NB4 (cell line): ENCODE measurements around the gene ENPP6.

Source experiments
- DNase-seq: peaks from one replicate; pipeline ENCODE4 v3.0.0; 2010; ENCODE audit warnings: low read depth
- H3K4me3 ChIP-seq: one replicate; pipeline ENCODE4 v1.5.1; 2011; ENCODE audit warnings: mild to moderate bottlenecking, low read depth, low read length, moderate library complexity
- CTCF ChIP-seq: IDR thresholded peaks from one replicate; pipeline ENCODE4 v1.5.1; 2012; ENCODE audit warnings: low read depth, low read length
- MYC ChIP-seq: IDR thresholded peaks from 2 replicates; pipeline ENCODE4 v1.6.1; 2011; ENCODE audit warnings: low read depth, low read length
- POLR2A ChIP-seq: IDR thresholded peaks from 2 replicates; pipeline ENCODE4 v1.6.1; 2011; ENCODE audit warnings: mild to moderate bottlenecking; ENCODE audit not compliant: insufficient read length; ENCODE audit errors: extremely low read depth
- TF ChIP-seq, protein P1 (sequence below): IDR thresholded peaks from 2 replicates; pipeline ENCODE4 v1.6.1; 2011; ENCODE audit warnings: low read depth, low read length

ENPP6 gene

DNA sequence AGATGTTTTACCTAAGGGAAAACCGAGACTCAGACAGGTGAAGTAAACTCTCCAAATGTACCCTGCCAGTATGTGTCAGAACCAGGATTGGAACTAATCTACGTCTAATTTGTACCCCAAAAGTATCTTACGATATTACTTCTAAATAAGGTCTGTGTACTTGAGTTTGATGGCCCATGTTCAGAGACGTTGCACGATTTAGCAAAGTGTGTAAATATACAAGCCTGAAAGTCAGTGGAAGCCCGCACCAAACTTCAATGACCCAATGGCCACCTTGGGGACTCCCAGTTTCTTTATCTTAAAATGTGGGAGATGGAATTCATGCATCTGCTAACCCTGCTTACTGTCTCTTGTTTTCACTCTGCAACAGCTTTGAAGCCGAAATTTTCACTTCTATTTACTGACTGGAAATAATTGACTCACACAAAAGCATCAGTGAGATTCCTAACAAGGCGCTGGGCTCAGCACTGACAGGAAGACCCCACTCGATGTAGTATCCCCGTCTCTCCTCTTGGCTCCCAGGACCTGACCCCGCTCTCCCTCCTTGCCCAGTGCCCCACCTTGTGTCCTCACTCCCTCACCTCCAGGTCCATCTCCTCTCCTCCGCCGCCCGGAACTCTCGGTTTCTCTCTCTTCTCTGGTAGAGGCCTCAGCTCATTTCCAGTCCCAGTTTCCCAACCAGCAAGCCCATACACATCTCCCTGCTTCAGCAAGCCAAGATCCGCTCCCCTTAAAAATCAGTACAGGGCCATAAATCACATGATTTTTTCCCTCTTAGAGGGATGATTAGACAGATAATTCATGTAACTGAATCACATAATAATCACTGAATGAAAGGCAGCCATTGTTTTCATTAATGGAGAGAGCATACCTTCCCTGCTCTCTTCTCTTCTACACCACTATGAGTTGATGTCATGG lies 42.8 kb downstream of the ENPP6 start:
- DNase-seq, result no peak
- TF ChIP-seq, protein P1, sequence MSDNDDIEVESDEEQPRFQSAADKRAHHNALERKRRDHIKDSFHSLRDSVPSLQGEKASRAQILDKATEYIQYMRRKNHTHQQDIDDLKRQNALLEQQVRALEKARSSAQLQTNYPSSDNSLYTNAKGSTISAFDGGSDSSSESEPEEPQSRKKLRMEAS, result no peak
- TF ChIP-seq POLR2A, result no peak
- no peak overlapping the region for H3K4me3 ChIP-seq

DNA sequence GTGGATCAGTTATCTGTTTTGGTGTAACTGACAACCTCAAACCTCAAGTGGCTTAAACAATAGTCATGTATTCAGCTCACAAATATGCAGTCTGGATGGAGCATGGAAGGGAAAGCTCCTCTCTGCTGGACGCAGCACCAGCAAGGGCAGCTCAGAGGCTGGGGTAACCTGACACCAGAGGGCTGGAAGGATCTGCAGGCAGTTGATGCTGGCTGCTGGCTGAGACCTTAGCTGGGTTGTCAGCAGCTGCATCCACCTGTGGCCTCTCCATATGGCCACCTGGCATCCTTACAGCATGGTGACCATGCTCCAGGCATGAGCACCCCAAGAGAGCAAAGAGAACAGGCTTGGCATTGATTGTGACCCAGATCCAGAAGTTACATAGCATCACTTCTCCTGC lies 46.7 kb downstream of the ENPP6 start:
- no peak for DNase-seq
- no peak for TF ChIP-seq MYC
- no peak for TF ChIP-seq POLR2A
- TF ChIP-seq, protein P1, result no peak
- no peak for TF ChIP-seq CTCF
- no peak overlapping the region for H3K4me3 ChIP-seq

- no peak overlapping the region for H3K4me3 ChIP-seq
- DNase-seq, result no peak
- TF ChIP-seq POLR2A (no peak), MYC (no peak), CTCF (no peak)
- TF ChIP-seq, protein P1, result no peak
Measured at GRCh38 chr4:184169225-184169867, 48.3 kb downstream of the ENPP6 start.

GRCh38 chr4:184168406-184169019 lies 49.2 kb downstream of the ENPP6 start:
- DNase-seq, result peak; percentile 70
- no peak for TF ChIP-seq POLR2A
- 0 out of 2 replicates have a peak, but pooled peaks have one; percentile 25 for TF ChIP-seq MYC
- TF ChIP-seq, protein P1, result no peak
- peak; percentile 88 for TF ChIP-seq CTCF
- H3K4me3 ChIP-seq, result no peak overlapping the region

DNA sequence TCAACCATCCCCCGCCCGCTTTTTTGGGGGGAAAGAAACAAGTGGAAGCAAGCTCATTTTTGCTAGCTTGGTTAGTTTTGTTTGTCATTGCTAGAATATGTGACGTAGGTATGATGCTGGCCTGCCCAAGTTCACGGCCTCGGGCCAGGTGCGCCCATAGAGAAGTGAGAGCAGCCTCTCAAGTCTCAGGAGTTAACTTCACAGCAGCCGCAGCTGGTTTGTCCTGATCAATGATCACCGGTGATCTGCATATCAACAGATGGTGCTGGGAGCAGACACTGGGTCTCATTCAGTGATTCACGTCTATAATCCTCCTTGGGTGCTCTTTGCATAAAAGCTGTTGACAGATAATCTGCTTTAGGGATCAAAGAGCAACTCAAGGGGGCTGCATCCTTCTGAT lies 50.1 kb downstream of the ENPP6 start:
- TF ChIP-seq, protein P1, result no peak
- TF ChIP-seq CTCF (no peak), POLR2A (no peak), MYC (no peak)
- H3K4me3 ChIP-seq, result no peak overlapping the region
- DNase-seq, result no peak

- no peak overlapping the region for H3K4me3 ChIP-seq
- TF ChIP-seq POLR2A, result no peak
- TF ChIP-seq MYC, result no peak
- no peak for TF ChIP-seq CTCF
- TF ChIP-seq, protein P1, result no peak
- DNase-seq, result no peak
Measured at GRCh38 chr4:184166736-184167135, 50.9 kb downstream of the ENPP6 start.
